Peyer's patch (tissue), 4 donors: ENCODE data around the gene PPP2R2C.

Experiments used
- POLR2A ChIP-seq, 2 donors: fragments of 450-650 bp; IDR thresholded peaks; one replicate each; pipeline ENCODE4 v1.5.1; 2017; ENCODE audit warnings: antibody characterized with exemption in 2 of 2, mild to moderate bottlenecking in 2 of 2, moderate library complexity in 2 of 2
- TF ChIP-seq, protein P1 (sequence below), 6 experiments: fragments of 450-650 bp in 4 of 6; fragments of 200-600 bp in 2 of 6; sonication (generic) in 1 of 6; IDR thresholded peaks; one replicate each; pipeline ENCODE4 v1.5.1; 2017 to 2019; ENCODE audit warnings: antibody characterized with exemption in 6 of 6, mild to moderate bottlenecking in 3 of 6, moderate library complexity in 1 of 6

DNA sequence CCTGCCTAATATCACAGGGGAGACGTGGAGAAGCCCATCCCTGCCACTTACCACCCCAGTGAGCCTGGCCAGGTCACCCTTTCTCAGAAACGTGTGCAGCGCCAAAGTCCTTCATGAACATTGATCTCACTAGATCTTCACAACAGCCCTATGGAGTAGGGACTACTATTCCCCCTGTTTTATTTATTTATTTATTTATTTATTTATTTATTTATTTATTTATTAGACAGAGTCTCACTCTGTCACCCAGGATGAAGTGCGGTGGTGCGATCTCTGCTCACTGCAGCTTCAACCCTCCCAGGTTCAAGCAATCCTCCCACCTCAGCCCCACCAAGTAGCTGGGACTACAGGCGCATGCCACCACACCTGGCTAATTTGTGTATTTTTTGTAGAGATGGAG lies 61.8 kb downstream of the PPP2R2C start:
- TF ChIP-seq, protein P1, sequence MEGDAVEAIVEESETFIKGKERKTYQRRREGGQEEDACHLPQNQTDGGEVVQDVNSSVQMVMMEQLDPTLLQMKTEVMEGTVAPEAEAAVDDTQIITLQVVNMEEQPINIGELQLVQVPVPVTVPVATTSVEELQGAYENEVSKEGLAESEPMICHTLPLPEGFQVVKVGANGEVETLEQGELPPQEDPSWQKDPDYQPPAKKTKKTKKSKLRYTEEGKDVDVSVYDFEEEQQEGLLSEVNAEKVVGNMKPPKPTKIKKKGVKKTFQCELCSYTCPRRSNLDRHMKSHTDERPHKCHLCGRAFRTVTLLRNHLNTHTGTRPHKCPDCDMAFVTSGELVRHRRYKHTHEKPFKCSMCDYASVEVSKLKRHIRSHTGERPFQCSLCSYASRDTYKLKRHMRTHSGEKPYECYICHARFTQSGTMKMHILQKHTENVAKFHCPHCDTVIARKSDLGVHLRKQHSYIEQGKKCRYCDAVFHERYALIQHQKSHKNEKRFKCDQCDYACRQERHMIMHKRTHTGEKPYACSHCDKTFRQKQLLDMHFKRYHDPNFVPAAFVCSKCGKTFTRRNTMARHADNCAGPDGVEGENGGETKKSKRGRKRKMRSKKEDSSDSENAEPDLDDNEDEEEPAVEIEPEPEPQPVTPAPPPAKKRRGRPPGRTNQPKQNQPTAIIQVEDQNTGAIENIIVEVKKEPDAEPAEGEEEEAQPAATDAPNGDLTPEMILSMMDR (IDR thresholded peaks at IDR 0.05), result no peak
- TF ChIP-seq POLR2A (IDR thresholded peaks at IDR 0.05), result no peak
